ENCODE data around the gene GLB1L.

GLB1L gene

GRCh38 chr2:219220652-219221402 is 24.4 kb downstream of the GLB1L start:
- no peak for DNase-seq

GRCh38 chr2:219219784-219220532 is 25.3 kb downstream of the GLB1L start:
- no peak for DNase-seq

GRCh38 chr2:219218732-219219701 is 26.2 kb downstream of the GLB1L start, which contains the start of gene ABCB6:
Gene ABCB6 (minus strand): TSS chr2:219218958. CDS start chr2:219218673, 285 bp downstream.
- no peak for DNase-seq

- DNase-seq: no peak
Observed at GRCh38 chr2:219218217-219218731, 27.0 kb downstream of the GLB1L start.

- DNase-seq: no peak
Observed at GRCh38 chr2:219216535-219216915, 28.7 kb downstream of the GLB1L start.

GRCh38 chr2:219215871-219216534 is 29.2 kb downstream of the GLB1L start:
- no peak for DNase-seq

GRCh38 chr2:219214786-219215185 is 30.5 kb downstream of the GLB1L start:
- DNase-seq: no peak

GRCh38 chr2:219214141-219214540 is 31.1 kb downstream of the GLB1L start:
- DNase-seq: no peak

- DNase-seq: no peak
Observed at GRCh38 chr2:219213486-219214071, 31.7 kb downstream of the GLB1L start.

- no peak for DNase-seq
Observed at GRCh38 chr2:219213026-219213415, 32.2 kb downstream of the GLB1L start.

GRCh38 chr2:219210886-219211362 is 34.3 kb downstream of the GLB1L start:
- DNase-seq: no peak

GRCh38 chr2:219210196-219210885 is 34.9 kb downstream of the GLB1L start:
- DNase-seq: no peak

- peak; percentile 75 for DNase-seq
Observed at GRCh38 chr2:219209236-219210195, 35.7 kb downstream of the GLB1L start.

- DNase-seq: no peak
Observed at GRCh38 chr2:219207884-219208740, 37.1 kb downstream of the GLB1L start.

GRCh38 chr2:219207134-219207883 is 37.9 kb downstream of the GLB1L start:
- no peak for DNase-seq

- DNase-seq: peak; percentile 91
Observed at GRCh38 chr2:219206328-219207133, 38.7 kb downstream of the GLB1L start, which contains the start of gene ZFAND2B. Gene ZFAND2B (plus strand): TSS chr2:219206782. CDS start chr2:219206988, 206 bp downstream.

- no peak for DNase-seq
Observed at GRCh38 chr2:219205981-219206327, 39.3 kb downstream of the GLB1L start.

Measured in KG1 (cell line).